Measurements from ENCODE around the gene ENTHD1. TPM values are rescaled to one million over a fixed set of nuclear protein-coding genes. Genes with fewer than 3 reads are reported as not detected.
A peak's percentile ranks its signal among the peaks of the same experiment; 100 is the strongest.

ENTHD1 gene
- total RNA-seq, 1 donor from 2014 or later: 0.11 TPM

DNA sequence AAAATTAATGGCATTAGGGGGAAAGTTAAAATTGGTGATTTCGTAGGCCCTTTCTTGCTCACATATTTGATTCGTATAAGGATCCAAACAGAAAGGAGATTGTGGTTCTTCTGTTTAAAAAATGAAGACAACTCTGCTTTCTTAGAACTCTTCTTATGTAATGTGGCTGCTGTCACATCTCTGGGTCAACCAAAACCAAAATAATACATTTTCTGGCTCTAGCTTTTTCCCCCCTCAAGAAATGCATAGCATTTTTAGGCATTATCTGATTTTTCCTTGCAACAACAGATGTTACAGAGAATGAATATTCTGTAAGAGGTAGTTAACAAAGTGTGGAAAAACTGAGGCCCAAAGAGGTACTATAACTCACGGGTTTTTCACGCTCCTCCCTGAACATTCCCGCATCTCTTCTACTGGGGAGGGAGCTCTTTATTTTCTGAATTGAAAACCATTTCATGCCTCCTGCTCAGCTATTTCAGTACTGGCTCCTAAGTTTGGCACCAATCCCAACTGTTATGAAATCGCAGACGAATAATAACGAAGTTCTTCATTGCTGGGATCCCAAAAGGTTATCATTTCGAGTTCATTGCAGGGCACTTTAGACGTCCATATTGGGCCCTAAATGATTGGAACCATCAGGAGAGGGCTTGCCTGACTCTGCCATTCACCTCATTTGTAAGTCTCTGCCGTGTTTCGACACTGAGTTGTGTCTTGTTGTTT, 24.4 kb upstream of the ENTHD1 start:
- Mint-ChIP-seq H3K36me3 (ENCODE audit: low read depth) (peaks cover 25% of the 10 kb centered on the region), H3K27me3 (ENCODE audit: low read depth) (no peaks in the 10 kb centered on the region), H3K4me1 (ENCODE audit: low read depth) (peaks cover 79% of the 10 kb centered on the region), H3K4me3 (ENCODE audit: low read depth) (peak overlapping the region; percentile 47), H3K27ac (peak overlapping the region; percentile 64), H3K9me3 (no peaks in the 10 kb centered on the region)
- DNase-seq (ENCODE audit: low spot score): no peak
- intact Hi-C loops (cut with micrococcal nuclease): no loop called here

DNA sequence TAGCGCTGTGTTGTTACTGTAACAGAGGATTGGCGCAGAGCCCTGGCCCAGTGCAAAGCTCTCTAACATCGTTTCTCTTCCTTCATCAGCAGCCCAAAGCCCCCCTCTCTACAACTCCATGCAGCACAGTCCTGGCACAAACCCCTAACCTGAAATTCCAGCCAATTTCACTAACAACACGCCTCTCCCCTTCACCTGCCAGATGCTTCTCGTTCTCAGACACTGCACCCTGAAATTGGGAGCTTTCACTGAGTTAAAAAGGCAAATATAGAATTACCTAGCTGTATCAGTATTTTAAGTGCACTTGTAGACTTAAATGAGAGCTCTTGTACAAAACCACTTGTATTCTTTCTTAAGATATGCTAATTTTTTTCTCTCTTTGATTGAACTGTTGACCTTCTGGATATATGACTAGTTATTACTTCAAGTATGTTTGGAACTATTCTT, 23.7 kb upstream of the ENTHD1 start:
- DNase-seq (ENCODE audit: low spot score): no peak
- intact Hi-C loops (cut with micrococcal nuclease): no loop called here
- Mint-ChIP-seq H3K9me3 (no peaks in the 10 kb centered on the region), H3K27ac (peak overlapping the region; percentile 64), H3K4me1 (ENCODE audit: low read depth) (peaks cover 82% of the 10 kb centered on the region), H3K4me3 (ENCODE audit: low read depth) (peak overlapping the region; percentile 47), H3K27me3 (ENCODE audit: low read depth) (no peaks in the 10 kb centered on the region), H3K36me3 (ENCODE audit: low read depth) (peaks cover 22% of the 10 kb centered on the region)

DNA sequence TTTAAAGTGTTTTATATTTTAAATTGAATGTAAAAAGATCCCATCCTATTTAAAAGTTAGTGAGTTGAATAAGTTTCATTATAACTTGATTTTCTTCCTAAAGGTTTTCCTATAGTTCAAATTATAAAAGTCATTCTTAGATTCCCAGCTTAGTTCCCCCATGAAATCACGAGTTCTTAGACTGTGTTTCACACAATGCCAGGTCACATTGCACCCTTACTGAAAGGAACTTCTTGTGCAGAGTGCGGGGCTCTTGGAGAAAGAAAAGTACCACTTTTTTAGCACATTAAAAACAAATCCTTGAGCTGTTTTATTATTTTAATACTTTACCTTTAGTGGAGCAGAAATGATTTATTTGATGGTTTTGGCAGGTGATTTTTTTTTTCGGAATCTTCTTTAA, 22.9 kb upstream of the ENTHD1 start:
- peak overlapping the region; percentile 24 for H3K27ac Mint-ChIP-seq
- no peaks in the 10 kb centered on the region for H3K27me3 Mint-ChIP-seq (ENCODE audit: low read depth)
- peaks cover 83% of the 10 kb centered on the region for H3K4me1 Mint-ChIP-seq (ENCODE audit: low read depth)
- H3K36me3 Mint-ChIP-seq (ENCODE audit: low read depth): peaks cover 22% of the 10 kb centered on the region
- peak overlapping the region; percentile 20 for H3K4me3 Mint-ChIP-seq (ENCODE audit: low read depth)
- intact Hi-C loops (cut with micrococcal nuclease): no loop called here
- no peaks in the 10 kb centered on the region for H3K9me3 Mint-ChIP-seq
- no peak for DNase-seq (ENCODE audit: low spot score)

DNA sequence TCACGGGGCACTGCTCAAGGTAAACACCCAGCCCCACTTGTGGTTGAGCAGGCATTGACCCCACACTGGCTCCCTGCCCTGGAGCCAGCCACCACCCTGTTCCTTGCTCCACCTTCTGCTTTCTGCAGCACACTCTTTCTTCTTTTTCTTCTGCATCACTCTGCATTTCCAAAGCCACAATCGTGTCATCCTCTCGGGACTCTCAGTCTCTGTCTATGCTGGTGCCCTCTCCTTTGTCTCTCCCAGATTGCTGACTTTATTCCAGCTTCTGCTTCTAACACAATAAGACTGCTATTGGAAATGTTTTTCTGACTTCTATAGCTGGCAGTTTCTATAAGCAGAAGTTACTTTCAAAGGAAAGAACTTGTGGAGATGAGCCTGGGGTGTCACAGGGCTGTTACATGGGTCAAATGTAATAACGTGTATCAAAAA, 21.8 kb upstream of the ENTHD1 start:
- Mint-ChIP-seq H3K27ac (peak overlapping the region; percentile 78), H3K4me3 (ENCODE audit: low read depth) (peak overlapping the region; percentile 56), H3K36me3 (ENCODE audit: low read depth) (peaks cover 31% of the 10 kb centered on the region), H3K4me1 (ENCODE audit: low read depth) (peaks cover 82% of the 10 kb centered on the region), H3K27me3 (ENCODE audit: low read depth) (no peaks in the 10 kb centered on the region), H3K9me3 (no peaks in the 10 kb centered on the region)
- DNase-seq (ENCODE audit: low spot score): no peak
- intact Hi-C loops (cut with micrococcal nuclease): no loop called here

DNA sequence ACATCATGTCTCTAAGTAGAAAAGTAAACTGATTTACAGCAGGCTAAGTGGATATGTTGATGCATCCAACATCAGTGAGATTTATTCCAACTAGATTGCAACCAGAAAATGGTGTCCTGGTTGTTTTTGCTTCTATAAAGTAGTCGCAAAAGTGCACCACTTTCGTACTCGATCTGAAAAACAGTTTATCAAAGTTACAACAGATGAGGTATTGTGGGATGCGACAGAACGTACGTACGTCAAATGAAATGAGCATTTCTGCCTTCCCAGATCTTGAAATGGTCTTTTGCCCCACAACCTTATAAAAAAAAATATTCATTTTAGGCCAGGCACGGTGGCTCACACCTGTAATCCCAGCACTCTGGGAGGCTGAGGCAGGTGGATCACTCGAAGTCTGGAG, 21.0 kb upstream of the ENTHD1 start:
- no peak overlapping the region for H3K4me3 Mint-ChIP-seq (ENCODE audit: low read depth)
- intact Hi-C loops (cut with micrococcal nuclease): no loop called here
- peaks cover 36% of the 10 kb centered on the region for H3K36me3 Mint-ChIP-seq (ENCODE audit: low read depth)
- no peak for DNase-seq (ENCODE audit: low spot score)
- H3K9me3 Mint-ChIP-seq: no peaks in the 10 kb centered on the region
- peaks cover 81% of the 10 kb centered on the region for H3K4me1 Mint-ChIP-seq (ENCODE audit: low read depth)
- H3K27me3 Mint-ChIP-seq (ENCODE audit: low read depth): no peaks in the 10 kb centered on the region
- H3K27ac Mint-ChIP-seq: peak overlapping the region; percentile 72

DNA sequence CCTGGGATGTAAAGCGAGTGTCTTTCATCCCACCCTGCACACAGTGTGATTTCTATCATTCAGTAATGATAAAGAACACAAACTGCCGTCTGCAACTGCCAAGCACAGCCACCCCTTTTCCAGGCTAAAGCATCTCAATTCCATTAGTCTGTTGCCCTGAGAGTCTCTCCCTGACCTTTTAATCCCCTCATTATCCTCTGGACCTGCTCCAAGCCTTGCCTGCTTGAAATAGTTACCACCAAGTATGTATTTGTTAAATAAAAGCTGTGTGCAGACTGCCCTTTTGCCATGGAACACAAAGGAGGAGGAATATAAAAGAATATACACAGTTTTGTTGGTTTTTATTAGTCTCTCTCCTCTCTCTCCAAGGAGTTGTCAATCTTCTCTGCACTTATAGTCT, 20.3 kb upstream of the ENTHD1 start:
- peaks cover 83% of the 10 kb centered on the region for H3K4me1 Mint-ChIP-seq (ENCODE audit: low read depth)
- H3K9me3 Mint-ChIP-seq: no peaks in the 10 kb centered on the region
- H3K36me3 Mint-ChIP-seq (ENCODE audit: low read depth): peaks cover 37% of the 10 kb centered on the region
- H3K4me3 Mint-ChIP-seq (ENCODE audit: low read depth): peak overlapping the region; percentile 4
- no peak for DNase-seq (ENCODE audit: low spot score)
- peak overlapping the region; percentile 72 for H3K27ac Mint-ChIP-seq
- no peaks in the 10 kb centered on the region for H3K27me3 Mint-ChIP-seq (ENCODE audit: low read depth)
- intact Hi-C loops (cut with micrococcal nuclease): no loop called here

DNA sequence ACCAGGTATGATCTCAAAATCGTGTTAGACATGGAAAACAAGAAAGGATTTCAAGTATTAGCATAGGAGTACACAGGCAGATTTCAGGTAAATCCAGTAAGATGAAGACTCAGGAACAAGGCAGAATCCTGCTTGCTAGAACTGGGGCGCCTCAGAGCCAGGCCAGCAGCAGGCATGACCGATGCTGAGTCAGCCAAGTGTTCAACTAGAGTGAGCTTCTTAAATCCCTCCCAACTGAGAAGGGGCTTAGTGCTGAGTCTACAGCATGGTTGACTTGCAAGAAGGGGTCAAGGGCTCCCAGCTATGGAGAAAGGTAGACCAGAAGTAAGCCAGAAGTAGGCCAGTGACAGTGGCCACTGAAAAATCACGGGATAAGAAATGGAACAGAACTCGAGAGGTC, 19.8 kb upstream of the ENTHD1 start:
- DNase-seq (ENCODE audit: low spot score): no peak
- H3K27me3 Mint-ChIP-seq (ENCODE audit: low read depth): no peaks in the 10 kb centered on the region
- H3K36me3 Mint-ChIP-seq (ENCODE audit: low read depth): peaks cover 42% of the 10 kb centered on the region
- intact Hi-C loops (cut with micrococcal nuclease): no loop called here
- H3K4me3 Mint-ChIP-seq (ENCODE audit: low read depth): peak overlapping the region; percentile 14
- H3K27ac Mint-ChIP-seq: peak overlapping the region; percentile 72
- H3K4me1 Mint-ChIP-seq (ENCODE audit: low read depth): peaks cover 88% of the 10 kb centered on the region
- no peaks in the 10 kb centered on the region for H3K9me3 Mint-ChIP-seq

DNA sequence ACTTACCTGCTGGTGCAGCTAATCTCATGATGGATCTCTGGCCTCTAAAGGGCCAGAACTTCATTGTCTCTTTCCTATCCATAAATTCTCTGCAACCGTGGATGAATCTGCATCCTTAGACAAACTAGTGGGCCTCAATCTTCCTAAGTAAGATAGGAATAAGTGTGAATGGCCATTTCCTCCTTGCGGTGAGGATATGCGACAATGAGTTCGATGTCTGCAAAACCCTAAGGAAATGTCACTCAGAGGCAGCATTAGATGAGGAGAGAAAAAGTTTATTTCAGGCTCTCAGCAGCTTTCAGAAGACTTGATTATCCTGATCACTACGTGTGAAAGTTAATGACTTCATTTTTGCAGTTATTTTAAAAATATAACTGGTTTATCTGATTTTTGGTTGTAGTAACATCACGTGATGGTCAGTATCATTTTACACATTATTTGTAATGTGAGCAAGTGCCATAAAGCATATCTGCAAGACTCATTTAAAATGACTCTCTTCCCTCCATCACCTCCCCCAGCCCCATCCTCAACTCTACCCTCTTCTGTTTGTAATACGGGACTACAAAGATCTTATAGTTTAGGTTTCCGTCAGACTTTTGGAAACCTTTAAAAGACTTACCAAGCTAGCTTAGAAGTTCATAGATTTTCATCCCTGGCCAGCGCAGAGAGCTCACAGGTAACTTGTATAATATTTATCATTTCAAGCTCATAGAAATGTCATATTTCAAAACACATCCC, 17.5 kb upstream of the ENTHD1 start:
- Mint-ChIP-seq H3K27ac (peak overlapping the region; percentile 88), H3K4me3 (ENCODE audit: low read depth) (peak overlapping the region; percentile 72), H3K36me3 (ENCODE audit: low read depth) (peaks cover 38% of the 10 kb centered on the region), H3K4me1 (ENCODE audit: low read depth) (peaks cover 88% of the 10 kb centered on the region), H3K27me3 (ENCODE audit: low read depth) (no peaks in the 10 kb centered on the region), H3K9me3 (no peaks in the 10 kb centered on the region)
- DNase-seq (ENCODE audit: low spot score): no peak
- intact Hi-C loops (cut with micrococcal nuclease): loop anchor here (1.0 kb wide), 2 partner anchors 9 to 50 kb away; no protein-coding TSS in a partner anchor

DNA sequence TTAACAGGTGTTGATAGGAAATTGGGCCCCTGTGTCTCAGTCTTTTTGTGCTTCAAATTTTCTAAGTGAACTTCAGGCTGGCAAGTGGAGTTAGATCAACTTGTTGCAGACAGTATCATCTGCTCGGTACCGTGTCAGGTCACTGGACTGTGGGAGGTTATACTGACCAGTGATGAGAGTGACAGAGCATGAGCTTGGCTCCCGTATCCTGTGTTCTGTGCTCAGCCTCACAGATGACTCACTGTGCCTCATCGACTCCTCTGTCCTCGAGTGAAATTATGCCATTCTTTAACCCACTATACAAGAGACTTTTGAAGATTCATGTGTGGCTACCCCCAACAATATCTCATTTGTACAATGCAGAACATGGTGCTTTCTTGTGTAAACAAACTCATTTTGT, 15.2 kb upstream of the ENTHD1 start:
- intact Hi-C loops (cut with micrococcal nuclease): loop anchor here (10.0 kb wide), 2 partner anchors 266 to 416 kb away; partner anchors contain the start of gene TNRC6B
- H3K27ac Mint-ChIP-seq: peak overlapping the region; percentile 93
- H3K4me1 Mint-ChIP-seq (ENCODE audit: low read depth): peaks cover 86% of the 10 kb centered on the region
- no peaks in the 10 kb centered on the region for H3K27me3 Mint-ChIP-seq (ENCODE audit: low read depth)
- peak overlapping the region; percentile 92 for H3K4me3 Mint-ChIP-seq (ENCODE audit: low read depth)
- H3K9me3 Mint-ChIP-seq: no peaks in the 10 kb centered on the region
- H3K36me3 Mint-ChIP-seq (ENCODE audit: low read depth): peaks cover 36% of the 10 kb centered on the region
- no peak for DNase-seq (ENCODE audit: low spot score)

DNA sequence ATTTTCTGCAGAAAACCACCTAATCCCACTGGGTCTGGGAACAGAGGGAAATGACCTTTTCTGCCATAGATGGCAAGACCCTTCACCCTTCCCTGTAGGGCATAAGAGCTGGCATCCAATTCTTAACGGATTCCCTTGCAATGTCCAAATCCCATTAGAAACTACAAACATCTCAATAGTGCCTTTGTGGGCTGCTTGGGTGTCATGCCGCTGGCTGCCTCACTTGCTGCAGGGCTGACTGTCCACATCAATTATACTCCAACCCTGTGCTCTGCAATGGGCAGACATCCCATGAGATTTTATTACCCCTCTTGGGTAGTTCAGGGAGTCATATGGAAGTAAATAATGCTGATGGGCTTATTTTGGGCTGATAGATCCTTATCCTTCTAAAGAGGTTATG, 14.6 kb upstream of the ENTHD1 start:
- no peak for DNase-seq (ENCODE audit: low spot score)
- peak overlapping the region; percentile 92 for H3K4me3 Mint-ChIP-seq (ENCODE audit: low read depth)
- H3K27ac Mint-ChIP-seq: peak overlapping the region; percentile 93
- peaks cover 80% of the 10 kb centered on the region for H3K4me1 Mint-ChIP-seq (ENCODE audit: low read depth)
- H3K9me3 Mint-ChIP-seq: no peaks in the 10 kb centered on the region
- no peaks in the 10 kb centered on the region for H3K27me3 Mint-ChIP-seq (ENCODE audit: low read depth)
- intact Hi-C loops (cut with micrococcal nuclease): loop anchor here (10.0 kb wide), 2 partner anchors 267 to 417 kb away; partner anchors contain the start of gene TNRC6B
- peaks cover 35% of the 10 kb centered on the region for H3K36me3 Mint-ChIP-seq (ENCODE audit: low read depth)

DNA sequence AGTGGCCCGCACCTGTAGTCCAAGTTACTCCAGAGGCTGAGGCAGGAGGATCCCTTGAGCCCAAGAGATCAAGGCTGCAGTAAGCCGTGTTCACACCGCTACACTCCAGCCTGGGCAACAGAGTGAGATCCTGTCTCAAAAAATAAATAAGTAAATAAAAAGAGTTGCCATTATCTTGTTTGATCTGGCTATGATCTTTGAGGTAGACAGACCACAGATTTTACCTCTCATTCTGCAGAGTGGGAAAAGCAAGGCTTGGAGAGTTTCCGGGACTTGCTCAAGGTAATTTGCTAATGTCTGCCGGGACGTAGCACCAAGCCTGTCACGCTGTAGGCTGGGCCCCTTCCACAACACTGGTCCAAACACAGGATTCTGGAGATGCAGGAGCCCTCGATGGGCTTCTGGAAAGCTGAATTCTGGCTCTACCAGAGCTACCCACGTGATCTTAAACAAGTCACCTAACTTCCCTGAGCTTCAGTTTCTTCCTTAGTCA, 14.1 kb upstream of the ENTHD1 start:
- Mint-ChIP-seq H3K27ac (peak overlapping the region; percentile 93), H3K27me3 (ENCODE audit: low read depth) (no peaks in the 10 kb centered on the region), H3K36me3 (ENCODE audit: low read depth) (peaks cover 36% of the 10 kb centered on the region), H3K4me1 (ENCODE audit: low read depth) (peaks cover 79% of the 10 kb centered on the region), H3K4me3 (ENCODE audit: low read depth) (peak overlapping the region; percentile 92), H3K9me3 (no peaks in the 10 kb centered on the region)
- intact Hi-C loops (cut with micrococcal nuclease): loop anchor here (10.0 kb wide), 2 partner anchors 267 to 417 kb away; partner anchors contain the start of gene TNRC6B
- DNase-seq (ENCODE audit: low spot score): no peak

DNA sequence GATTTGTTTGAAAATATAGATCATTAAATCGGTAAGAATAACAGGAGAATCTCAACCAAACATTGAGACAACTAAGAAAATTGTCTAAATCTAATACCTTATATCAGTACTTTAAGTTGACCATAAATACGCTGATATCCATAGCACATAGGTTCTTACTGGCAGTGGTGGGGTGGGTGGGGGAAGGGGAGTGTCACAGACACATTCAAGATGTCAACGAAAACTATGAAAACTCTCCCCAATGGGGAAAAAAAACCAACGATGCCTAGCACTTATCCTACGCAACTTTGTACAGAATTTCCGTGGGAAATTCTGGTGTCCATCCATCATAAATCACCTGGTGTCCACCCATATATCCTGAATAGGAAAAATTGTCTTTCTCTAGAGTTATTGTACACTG, 13.5 kb upstream of the ENTHD1 start:
- Mint-ChIP-seq H3K4me1 (ENCODE audit: low read depth) (peaks cover 74% of the 10 kb centered on the region), H3K27me3 (ENCODE audit: low read depth) (no peaks in the 10 kb centered on the region), H3K9me3 (no peaks in the 10 kb centered on the region), H3K36me3 (ENCODE audit: low read depth) (peaks cover 38% of the 10 kb centered on the region), H3K4me3 (ENCODE audit: low read depth) (peak overlapping the region; percentile 92), H3K27ac (peak overlapping the region; percentile 93)
- no peak for DNase-seq (ENCODE audit: low spot score)
- intact Hi-C loops (cut with micrococcal nuclease): loop anchor here (10.0 kb wide), 2 partner anchors 268 to 418 kb away; partner anchors contain the start of gene TNRC6B

Measured in activated T-helper 2 cell treated with anti-CD3 and anti-CD28 coated beads, Interferon-gamma antibody, Interleukin-2, Interleukin-4, amounts not matched to agents 10 μg/mL and 5 μg/mL and 100 μg/mL, durations not matched to agents 14 hours and 24 hours and 36 hours (primary cell).